ENCODE measurements around the gene PTPRK.

DNA sequence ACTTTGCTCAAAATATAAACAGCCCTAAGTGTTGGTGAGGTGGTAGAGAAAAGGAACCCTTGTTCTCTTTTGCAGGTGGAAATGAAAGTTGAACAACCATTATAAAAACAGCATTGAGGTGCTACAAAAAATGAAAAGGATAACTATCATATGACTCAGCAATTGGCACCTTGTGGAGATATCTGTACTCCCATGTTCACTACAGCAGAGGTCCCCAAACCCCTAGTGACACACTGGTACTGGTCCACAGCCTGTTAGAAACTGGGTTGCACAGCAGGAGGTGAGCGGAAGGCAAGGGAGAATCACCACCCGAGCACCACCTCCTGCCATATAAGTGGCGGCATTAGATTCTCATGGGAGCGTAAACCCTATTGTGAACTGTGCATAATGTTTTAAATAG is 352.2 kb downstream of the PTPRK start:
- TF ChIP-seq, protein P1, sequence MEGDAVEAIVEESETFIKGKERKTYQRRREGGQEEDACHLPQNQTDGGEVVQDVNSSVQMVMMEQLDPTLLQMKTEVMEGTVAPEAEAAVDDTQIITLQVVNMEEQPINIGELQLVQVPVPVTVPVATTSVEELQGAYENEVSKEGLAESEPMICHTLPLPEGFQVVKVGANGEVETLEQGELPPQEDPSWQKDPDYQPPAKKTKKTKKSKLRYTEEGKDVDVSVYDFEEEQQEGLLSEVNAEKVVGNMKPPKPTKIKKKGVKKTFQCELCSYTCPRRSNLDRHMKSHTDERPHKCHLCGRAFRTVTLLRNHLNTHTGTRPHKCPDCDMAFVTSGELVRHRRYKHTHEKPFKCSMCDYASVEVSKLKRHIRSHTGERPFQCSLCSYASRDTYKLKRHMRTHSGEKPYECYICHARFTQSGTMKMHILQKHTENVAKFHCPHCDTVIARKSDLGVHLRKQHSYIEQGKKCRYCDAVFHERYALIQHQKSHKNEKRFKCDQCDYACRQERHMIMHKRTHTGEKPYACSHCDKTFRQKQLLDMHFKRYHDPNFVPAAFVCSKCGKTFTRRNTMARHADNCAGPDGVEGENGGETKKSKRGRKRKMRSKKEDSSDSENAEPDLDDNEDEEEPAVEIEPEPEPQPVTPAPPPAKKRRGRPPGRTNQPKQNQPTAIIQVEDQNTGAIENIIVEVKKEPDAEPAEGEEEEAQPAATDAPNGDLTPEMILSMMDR (IDR thresholded peaks at IDR 0.05): no peak
- TF ChIP-seq POLR2A (IDR thresholded peaks at IDR 0.05): no peak
